ENCODE data around the gene TYK2.
"Not testable (repeated sequence)": the region's sequence is repeated elsewhere in the genome, so short reads cannot be mapped to it uniquely, and the experiment has no call there.

The TYK2 gene

GRCh38 chr19:10384580-10384979 is 4.2 kb upstream of the TYK2 start:
- Histone ChIP-seq H3K4me3 (ENCODE audit: low read length, poor library complexity, severe bottlenecking) (no peak overlapping the region), H3K9ac (ENCODE audit: low read depth, low read length, poor library complexity, severe bottlenecking) (no peak overlapping the region), H3K9me2 (replicated peaks; ENCODE audit: low read depth, low read length) (no peaks in the 10 kb centered on the region), H3K9me3 (ENCODE audit: insufficient read depth, low read depth, low read length) (no peaks in the 10 kb centered on the region), H3K36me3 (ENCODE audit: insufficient read depth, low read length) (no peaks in the 10 kb centered on the region), H3K4me1 (ENCODE audit: insufficient read depth, low read length, poor library complexity, severe bottlenecking) (peaks cover 11% of the 10 kb centered on the region), H3K4me2 (ENCODE audit: low read depth, low read length, poor library complexity, severe bottlenecking) (no peak overlapping the region), H4K20me1 (ENCODE audit: insufficient read depth, low read length, poor library complexity, severe bottlenecking) (peaks cover under 1% of the 10 kb centered on the region), H3F3A (ENCODE audit: low read depth) (no peaks in the 10 kb centered on the region), H2AFZ (ENCODE audit: low read length) (no peak overlapping the region), H3K79me2 (ENCODE audit: insufficient read depth, low read length) (peaks cover 12% of the 10 kb centered on the region), H3K27me3 (ENCODE audit: insufficient read depth, low read length, poor library complexity, severe bottlenecking) (no peaks in the 10 kb centered on the region)
- TF ChIP-seq EZH2phosphoT487 (IDR thresholded peaks at IDR 0.05; ENCODE audit: borderline replicate concordance) (no peak), CTCF (conservative IDR thresholded peaks at IDR 0.05; ENCODE audit: low read length) (no peak)

- not testable (repeated sequence) for H3F3A ChIP-seq (ENCODE audit: low read depth); H3K36me3 ChIP-seq (ENCODE audit: insufficient read depth, low read length); H3K9ac ChIP-seq (ENCODE audit: low read depth, low read length, poor library complexity, severe bottlenecking); H2AFZ ChIP-seq (ENCODE audit: low read length); H3K4me3 ChIP-seq (ENCODE audit: low read length, poor library complexity, severe bottlenecking); H4K20me1 ChIP-seq (ENCODE audit: insufficient read depth, low read length, poor library complexity, severe bottlenecking); H3K9me3 ChIP-seq (ENCODE audit: insufficient read depth, low read depth, low read length); H3K9me2 ChIP-seq (replicated peaks; ENCODE audit: low read depth, low read length); H3K4me2 ChIP-seq (ENCODE audit: low read depth, low read length, poor library complexity, severe bottlenecking); H3K27me3 ChIP-seq (ENCODE audit: insufficient read depth, low read length, poor library complexity, severe bottlenecking)
- Histone ChIP-seq H3K4me1 (ENCODE audit: insufficient read depth, low read length, poor library complexity, severe bottlenecking) (peaks cover 13% of the 10 kb centered on the region), H3K79me2 (ENCODE audit: insufficient read depth, low read length) (peaks cover 24% of the 10 kb centered on the region)
These were observed 2.8 kb upstream of the TYK2 start for GRCh38 chr19:10383223-10383499.

- TF ChIP-seq CTCF (conservative IDR thresholded peaks at IDR 0.05; ENCODE audit: low read length), result no peak
- no peak for TF ChIP-seq EZH2phosphoT487 (IDR thresholded peaks at IDR 0.05; ENCODE audit: borderline replicate concordance)
- H3K4me3 ChIP-seq (ENCODE audit: low read length, poor library complexity, severe bottlenecking), result peak overlapping the region; percentile 93
- H3K4me1 ChIP-seq (ENCODE audit: insufficient read depth, low read length, poor library complexity, severe bottlenecking), result peaks cover 13% of the 10 kb centered on the region
These were observed 476 bp downstream of the TYK2 start for GRCh38 chr19:10379880-10380312.

GRCh38 chr19:10378124-10378523 is 2.2 kb downstream of the TYK2 start:
- Histone ChIP-seq H3K27me3 (ENCODE audit: insufficient read depth, low read length, poor library complexity, severe bottlenecking) (no peaks in the 10 kb centered on the region), H3K9ac (ENCODE audit: low read depth, low read length, poor library complexity, severe bottlenecking) (no peak overlapping the region), H3K9me3 (ENCODE audit: insufficient read depth, low read depth, low read length) (no peaks in the 10 kb centered on the region), H3K36me3 (ENCODE audit: insufficient read depth, low read length) (peaks cover 5% of the 10 kb centered on the region; the same call in 1 of the 2 replicates), H2AFZ (ENCODE audit: low read length) (no peak overlapping the region), H3K4me1 (ENCODE audit: insufficient read depth, low read length, poor library complexity, severe bottlenecking) (peaks cover 13% of the 10 kb centered on the region), H3K79me2 (ENCODE audit: insufficient read depth, low read length) (peaks cover 26% of the 10 kb centered on the region), H4K20me1 (ENCODE audit: insufficient read depth, low read length, poor library complexity, severe bottlenecking) (peaks cover 3% of the 10 kb centered on the region), H3K9me2 (replicated peaks; ENCODE audit: low read depth, low read length) (no peaks in the 10 kb centered on the region), H3F3A (ENCODE audit: low read depth) (no peaks in the 10 kb centered on the region), H3K4me3 (ENCODE audit: low read length, poor library complexity, severe bottlenecking) (no peak overlapping the region), H3K4me2 (ENCODE audit: low read depth, low read length, poor library complexity, severe bottlenecking) (peak overlapping the region; percentile 39)
- TF ChIP-seq CTCF (conservative IDR thresholded peaks at IDR 0.05; ENCODE audit: low read length), result no peak
- no peak for TF ChIP-seq EZH2phosphoT487 (IDR thresholded peaks at IDR 0.05; ENCODE audit: borderline replicate concordance)

More at GRCh38 chr19:10379880-10380312, 476 bp downstream of the TYK2 start:
- Histone ChIP-seq H3K4me2 (ENCODE audit: low read depth, low read length, poor library complexity, severe bottlenecking) (peak overlapping the region; percentile 99), H4K20me1 (ENCODE audit: insufficient read depth, low read length, poor library complexity, severe bottlenecking) (peaks cover 3% of the 10 kb centered on the region), H3K9me3 (ENCODE audit: insufficient read depth, low read depth, low read length) (no peaks in the 10 kb centered on the region), H3K27me3 (ENCODE audit: insufficient read depth, low read length, poor library complexity, severe bottlenecking) (no peaks in the 10 kb centered on the region), H3F3A (ENCODE audit: low read depth) (no peaks in the 10 kb centered on the region), H3K36me3 (ENCODE audit: insufficient read depth, low read length) (peaks cover 5% of the 10 kb centered on the region; the same call in 1 of the 2 replicates), H3K9me2 (replicated peaks; ENCODE audit: low read depth, low read length) (no peaks in the 10 kb centered on the region), H2AFZ (ENCODE audit: low read length) (peak overlapping the region; percentile 94), H3K9ac (ENCODE audit: low read depth, low read length, poor library complexity, severe bottlenecking) (peak overlapping the region; percentile 94), H3K79me2 (ENCODE audit: insufficient read depth, low read length) (peaks cover 26% of the 10 kb centered on the region)

- H3K79me2 ChIP-seq (ENCODE audit: insufficient read depth, low read length), result peaks cover 26% of the 10 kb centered on the region
- H3K4me1 ChIP-seq (ENCODE audit: insufficient read depth, low read length, poor library complexity, severe bottlenecking), result peaks cover 13% of the 10 kb centered on the region
- not testable (repeated sequence) for H3F3A ChIP-seq (ENCODE audit: low read depth); H3K9ac ChIP-seq (ENCODE audit: low read depth, low read length, poor library complexity, severe bottlenecking); H4K20me1 ChIP-seq (ENCODE audit: insufficient read depth, low read length, poor library complexity, severe bottlenecking); H3K9me3 ChIP-seq (ENCODE audit: insufficient read depth, low read depth, low read length); H3K4me2 ChIP-seq (ENCODE audit: low read depth, low read length, poor library complexity, severe bottlenecking); H2AFZ ChIP-seq (ENCODE audit: low read length); H3K9me2 ChIP-seq (replicated peaks; ENCODE audit: low read depth, low read length); H3K4me3 ChIP-seq (ENCODE audit: low read length, poor library complexity, severe bottlenecking); H3K27me3 ChIP-seq (ENCODE audit: insufficient read depth, low read length, poor library complexity, severe bottlenecking); H3K36me3 ChIP-seq (ENCODE audit: insufficient read depth, low read length)
These were observed 3.2 kb downstream of the TYK2 start for GRCh38 chr19:10377140-10377640.

Data from Loucy (cell line).